Liver (tissue), 9 donors: ENCODE results near the gene AFDN. TPM values are rescaled to one million over a fixed set of nuclear protein-coding genes. Genes with fewer than 3 reads are reported as not detected.

ENCODE experiments used
- DNase-seq: peaks from one replicate; pipeline ENCODE4 v3.0.0-alpha.2; 2017; ENCODE audit warnings: low spot score
- H3K27ac ChIP-seq, 2 donors: one replicate each; pipeline ENCODE4 v1.7.0; 2013; ENCODE audit warnings: inconsistent platforms in 2 of 2, low read length in 2 of 2, control low read depth in 1 of 2, low read depth in 1 of 2, mild to moderate bottlenecking in 1 of 2
- H3K27me3 ChIP-seq, 4 donors: one replicate each; pipeline versions ENCODE4 v1.6.1 to v1.7.0; 2013; ENCODE audit warnings: low read length in 3 of 4, inconsistent platforms in 1 of 4, mild to moderate bottlenecking in 1 of 4, moderate library complexity in 1 of 4; ENCODE audit not compliant: control insufficient read depth in 4 of 4, insufficient read depth in 4 of 4
- H3K36me3 ChIP-seq, 4 donors: one replicate each; pipeline versions ENCODE4 v1.6.1 to v1.7.0; 2013; ENCODE audit warnings: low read length in 3 of 4, mild to moderate bottlenecking in 3 of 4, low read depth in 1 of 4, moderate library complexity in 1 of 4; ENCODE audit not compliant: control insufficient read depth in 4 of 4, insufficient read depth in 3 of 4
- H3K4me1 ChIP-seq, 4 donors: one replicate each; pipeline versions ENCODE4 v1.6.1 to v1.7.0; 2013; ENCODE audit warnings: low read length in 3 of 4, mild to moderate bottlenecking in 3 of 4, moderate library complexity in 1 of 4; ENCODE audit not compliant: control insufficient read depth in 4 of 4, insufficient read depth in 4 of 4
- H3K4me3 ChIP-seq, 3 donors: one replicate each; pipeline versions ENCODE4 v1.6.1 to v1.7.0; 2013; ENCODE audit warnings: low read length in 3 of 3, control low read depth in 1 of 3, low read depth in 1 of 3, mild to moderate bottlenecking in 1 of 3
- H3K9ac ChIP-seq, 2 donors: one replicate each; pipeline ENCODE4 v1.7.0; 2013; ENCODE audit warnings: low read length in 2 of 2, mild to moderate bottlenecking in 2 of 2, moderate library complexity in 2 of 2, control low read depth in 1 of 2, low read depth in 1 of 2
- H3K9me3 ChIP-seq, 4 donors: one replicate each; pipeline versions ENCODE4 v1.6.1 to v1.7.0; 2013; ENCODE audit warnings: low read length in 3 of 4; ENCODE audit not compliant: control insufficient read depth in 4 of 4
- EGR1 ChIP-seq, 2 donors: IDR thresholded peaks; 2 replicates each; pipeline ENCODE4 v1.6.1; 2016 to 2018; ENCODE audit warnings: antibody characterized with exemption in 2 of 2, low read depth in 2 of 2
- FOXA1 ChIP-seq: IDR thresholded peaks from 2 replicates; pipeline ENCODE4 v1.6.1; 2016; ENCODE audit warnings: antibody characterized with exemption
- FOXA2 ChIP-seq: IDR thresholded peaks from 2 replicates; pipeline ENCODE4 v1.6.1; 2016; ENCODE audit warnings: antibody characterized with exemption
- GABPA ChIP-seq, 2 donors: IDR thresholded peaks in 1 of 2; conservative IDR thresholded peaks in 1 of 2; 2 replicates each; pipeline ENCODE4 v1.6.1; 2016; ENCODE audit warnings: antibody characterized with exemption in 2 of 2, mild to moderate bottlenecking in 1 of 2, moderate library complexity in 1 of 2
- HNF4G ChIP-seq: IDR thresholded peaks from 2 replicates; pipeline ENCODE4 v1.6.1; 2016; ENCODE audit warnings: antibody characterized with exemption
- JUND ChIP-seq, 2 donors: IDR thresholded peaks; 2 replicates each; pipeline ENCODE4 v1.6.1; 2016; ENCODE audit warnings: antibody characterized with exemption in 2 of 2
- NR2F2 ChIP-seq: IDR thresholded peaks from 2 replicates; pipeline ENCODE4 v1.6.1; 2016; ENCODE audit warnings: antibody characterized with exemption
- RAD21 ChIP-seq, 2 donors: IDR thresholded peaks; 2 replicates each; pipeline ENCODE4 v1.6.1; 2016; ENCODE audit warnings: antibody characterized with exemption in 2 of 2, mild to moderate bottlenecking in 2 of 2
- RXRA ChIP-seq, 2 donors: IDR thresholded peaks; 2 replicates each; pipeline ENCODE4 v1.6.1; 2017 to 2018; ENCODE audit warnings: antibody characterized with exemption in 2 of 2, mild to moderate bottlenecking in 1 of 2
- SP1 ChIP-seq: IDR thresholded peaks from 2 replicates; pipeline ENCODE4 v1.6.1; 2018; ENCODE audit warnings: antibody characterized with exemption, mild to moderate bottlenecking
- TAF1 ChIP-seq: conservative IDR thresholded peaks from 2 replicates; pipeline ENCODE4 v1.6.1; 2016; ENCODE audit warnings: antibody characterized with exemption, mild to moderate bottlenecking
- WGBS: extraction: QIAGEN DNeasy Blood & Tissue Kit; methylation state at CpG from one replicate; pipeline ENCODE4 v1.1.7; 2013; 5-methylcytosine and 5-hydroxymethylcytosine counted together
- polyA plus RNA-seq, 2 donors: library from polyadenylated mRNA; stranded (reverse) in 1 of 2; unstranded in 1 of 2; fragments of 200-250 nt in 1 of 2; fragments of >200 nt in 1 of 2; fragmentation: Nextera tagmentation in 1 of 2; extraction: Ambion mirVana in 1 of 2; gene quantifications; one replicate each; pipeline versions ENCODE4 v1.2.1 to v1.2.3, GENCODE V29; 2013 to 2015
- total RNA-seq, 2 donors: library from RNA; depleted of rRNA; stranded (reverse); fragments of >200 nt; gene quantifications; one replicate each; pipeline ENCODE4 v1.2.3, GENCODE V29; 2014
- TF ChIP-seq, protein P1 (sequence below): fragments of 150-350 bp; IDR thresholded peaks from 2 replicates; pipeline ENCODE4 v1.5.1; 2017; ENCODE audit warnings: improper control_type of control experiment, low read depth, low read length; ENCODE audit not compliant: missing input control
- TF ChIP-seq, protein P2 (sequence below): IDR thresholded peaks from 2 replicates; pipeline ENCODE4 v1.6.1; 2016; ENCODE audit warnings: antibody characterized with exemption, mild to moderate bottlenecking
- TF ChIP-seq, protein P3 (sequence below): IDR thresholded peaks from 2 replicates; pipeline ENCODE4 v1.6.1; 2016; ENCODE audit warnings: antibody characterized with exemption
- TF ChIP-seq, protein P4 (sequence below): IDR thresholded peaks from 2 replicates; pipeline ENCODE4 v1.6.1; 2016; ENCODE audit warnings: antibody characterized with exemption
- TF ChIP-seq, protein P5 (sequence below): IDR thresholded peaks from 2 replicates; pipeline ENCODE4 v1.6.1; 2016; ENCODE audit warnings: antibody characterized with exemption
- donor health status: healthy.
- donor health status: healthy.
- donor health status: healthy.
- donor health status: healthy.
- donor health status: healthy.

The AFDN gene
- total and polyA plus RNA-seq, 4 donors: 21.3 to 145 (median 29.3) TPM

DNA sequence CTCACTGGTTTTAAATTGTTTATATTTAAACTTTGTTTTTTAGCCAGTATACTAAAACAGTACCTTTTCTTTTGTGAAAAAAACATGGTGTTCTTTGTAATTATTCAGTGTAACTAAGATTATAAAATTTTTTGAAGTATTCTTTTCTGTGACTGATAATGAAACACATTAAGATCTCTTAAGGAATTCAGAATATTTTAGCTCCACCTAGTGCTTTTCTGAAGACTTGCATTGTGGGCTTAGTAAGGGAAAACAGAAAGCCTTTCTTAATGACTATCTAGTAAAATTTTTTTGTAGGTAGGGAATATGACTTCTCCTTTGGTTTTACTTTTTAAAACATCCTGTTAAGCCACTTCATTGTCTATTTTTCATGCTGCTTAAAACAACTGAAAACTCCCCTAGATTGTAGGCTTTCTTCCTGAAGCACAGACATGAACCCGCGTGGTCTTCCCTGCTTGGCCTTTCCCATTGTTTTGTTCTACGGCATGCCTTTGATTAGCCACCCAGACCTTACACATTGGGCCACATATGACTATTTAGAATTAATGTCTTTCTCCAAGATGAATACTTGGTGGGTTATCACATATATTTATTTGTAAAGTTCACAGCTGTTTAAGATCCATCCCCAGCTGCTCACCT lies 72.1 kb downstream of the AFDN start:
- peaks cover 0 to 3% (median 2%) of the 10 kb centered on the region in 4 donors for H3K36me3 ChIP-seq
- peaks cover 0 to 10% (median 6%) of the 10 kb centered on the region in 4 donors for H3K4me1 ChIP-seq
- H3K27me3 ChIP-seq: no peaks in the 10 kb centered on the region
- H3K27ac ChIP-seq: no peak overlapping the region
- H3K9me3 ChIP-seq: no peaks in the 10 kb centered on the region
- H3K9ac ChIP-seq: no peak overlapping the region
- 93% methylated on average over 3 of the region's 3 CpGs for WGBS
- no peak overlapping the region for H3K4me3 ChIP-seq
- TF ChIP-seq, protein P1, sequence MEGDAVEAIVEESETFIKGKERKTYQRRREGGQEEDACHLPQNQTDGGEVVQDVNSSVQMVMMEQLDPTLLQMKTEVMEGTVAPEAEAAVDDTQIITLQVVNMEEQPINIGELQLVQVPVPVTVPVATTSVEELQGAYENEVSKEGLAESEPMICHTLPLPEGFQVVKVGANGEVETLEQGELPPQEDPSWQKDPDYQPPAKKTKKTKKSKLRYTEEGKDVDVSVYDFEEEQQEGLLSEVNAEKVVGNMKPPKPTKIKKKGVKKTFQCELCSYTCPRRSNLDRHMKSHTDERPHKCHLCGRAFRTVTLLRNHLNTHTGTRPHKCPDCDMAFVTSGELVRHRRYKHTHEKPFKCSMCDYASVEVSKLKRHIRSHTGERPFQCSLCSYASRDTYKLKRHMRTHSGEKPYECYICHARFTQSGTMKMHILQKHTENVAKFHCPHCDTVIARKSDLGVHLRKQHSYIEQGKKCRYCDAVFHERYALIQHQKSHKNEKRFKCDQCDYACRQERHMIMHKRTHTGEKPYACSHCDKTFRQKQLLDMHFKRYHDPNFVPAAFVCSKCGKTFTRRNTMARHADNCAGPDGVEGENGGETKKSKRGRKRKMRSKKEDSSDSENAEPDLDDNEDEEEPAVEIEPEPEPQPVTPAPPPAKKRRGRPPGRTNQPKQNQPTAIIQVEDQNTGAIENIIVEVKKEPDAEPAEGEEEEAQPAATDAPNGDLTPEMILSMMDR: peak; percentile 74
- TF ChIP-seq GABPA (IDR thresholded peaks at IDR 0.05 in 1 of 2, conservative IDR thresholded peaks at IDR 0.05 in 1 of 2) (no peak), RAD21 (IDR thresholded peaks at IDR 0.05) (peak; percentile 89 to 90)
- DNase-seq: no peak

DNA sequence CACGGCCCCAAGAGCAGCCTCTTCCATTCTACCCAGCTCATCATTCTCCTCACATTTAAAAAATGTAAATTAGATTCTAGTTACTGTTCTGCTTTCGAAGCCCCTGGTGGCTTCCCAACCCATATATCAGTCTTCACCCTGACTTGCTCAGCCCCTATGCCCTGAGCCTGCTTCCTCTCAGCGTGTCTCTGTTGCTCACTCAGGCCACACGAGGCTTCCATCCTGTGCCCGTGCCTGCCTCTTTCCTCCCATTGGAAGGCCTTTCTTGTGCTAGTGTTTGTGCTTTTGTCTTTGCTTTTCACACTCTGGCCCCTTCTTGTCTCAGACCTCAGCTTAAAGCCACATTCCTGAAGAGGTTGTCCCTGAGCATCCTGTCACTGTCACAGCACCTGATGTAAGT lies 78.1 kb downstream of the AFDN start:
- peaks cover 0 to 10% (median 3%) of the 10 kb centered on the region in 4 donors for H3K36me3 ChIP-seq

More for the DNA sequence above, 78.1 kb downstream of the AFDN start:
- no peak for DNase-seq
- TF ChIP-seq RXRA (IDR thresholded peaks at IDR 0.05): no peak
- no peak for TF ChIP-seq TAF1
- TF ChIP-seq FOXA1: no peak
- TF ChIP-seq RAD21 (IDR thresholded peaks at IDR 0.05): no peak
- TF ChIP-seq NR2F2: no peak
- no peak for TF ChIP-seq FOXA2
- TF ChIP-seq, protein P2, sequence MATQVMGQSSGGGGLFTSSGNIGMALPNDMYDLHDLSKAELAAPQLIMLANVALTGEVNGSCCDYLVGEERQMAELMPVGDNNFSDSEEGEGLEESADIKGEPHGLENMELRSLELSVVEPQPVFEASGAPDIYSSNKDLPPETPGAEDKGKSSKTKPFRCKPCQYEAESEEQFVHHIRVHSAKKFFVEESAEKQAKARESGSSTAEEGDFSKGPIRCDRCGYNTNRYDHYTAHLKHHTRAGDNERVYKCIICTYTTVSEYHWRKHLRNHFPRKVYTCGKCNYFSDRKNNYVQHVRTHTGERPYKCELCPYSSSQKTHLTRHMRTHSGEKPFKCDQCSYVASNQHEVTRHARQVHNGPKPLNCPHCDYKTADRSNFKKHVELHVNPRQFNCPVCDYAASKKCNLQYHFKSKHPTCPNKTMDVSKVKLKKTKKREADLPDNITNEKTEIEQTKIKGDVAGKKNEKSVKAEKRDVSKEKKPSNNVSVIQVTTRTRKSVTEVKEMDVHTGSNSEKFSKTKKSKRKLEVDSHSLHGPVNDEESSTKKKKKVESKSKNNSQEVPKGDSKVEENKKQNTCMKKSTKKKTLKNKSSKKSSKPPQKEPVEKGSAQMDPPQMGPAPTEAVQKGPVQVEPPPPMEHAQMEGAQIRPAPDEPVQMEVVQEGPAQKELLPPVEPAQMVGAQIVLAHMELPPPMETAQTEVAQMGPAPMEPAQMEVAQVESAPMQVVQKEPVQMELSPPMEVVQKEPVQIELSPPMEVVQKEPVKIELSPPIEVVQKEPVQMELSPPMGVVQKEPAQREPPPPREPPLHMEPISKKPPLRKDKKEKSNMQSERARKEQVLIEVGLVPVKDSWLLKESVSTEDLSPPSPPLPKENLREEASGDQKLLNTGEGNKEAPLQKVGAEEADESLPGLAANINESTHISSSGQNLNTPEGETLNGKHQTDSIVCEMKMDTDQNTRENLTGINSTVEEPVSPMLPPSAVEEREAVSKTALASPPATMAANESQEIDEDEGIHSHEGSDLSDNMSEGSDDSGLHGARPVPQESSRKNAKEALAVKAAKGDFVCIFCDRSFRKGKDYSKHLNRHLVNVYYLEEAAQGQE: no peak
- TF ChIP-seq SP1: no peak
- no peak for TF ChIP-seq JUND (IDR thresholded peaks at IDR 0.05)
- TF ChIP-seq, protein P3, sequence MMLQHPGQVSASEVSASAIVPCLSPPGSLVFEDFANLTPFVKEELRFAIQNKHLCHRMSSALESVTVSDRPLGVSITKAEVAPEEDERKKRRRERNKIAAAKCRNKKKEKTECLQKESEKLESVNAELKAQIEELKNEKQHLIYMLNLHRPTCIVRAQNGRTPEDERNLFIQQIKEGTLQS: no peak
- TF ChIP-seq, protein P4, sequence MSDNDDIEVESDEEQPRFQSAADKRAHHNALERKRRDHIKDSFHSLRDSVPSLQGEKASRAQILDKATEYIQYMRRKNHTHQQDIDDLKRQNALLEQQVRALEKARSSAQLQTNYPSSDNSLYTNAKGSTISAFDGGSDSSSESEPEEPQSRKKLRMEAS: no peak
- no peak for TF ChIP-seq HNF4G
- TF ChIP-seq EGR1 (IDR thresholded peaks at IDR 0.05; ENCODE audit: low read depth in 2 of 2): no peak
- TF ChIP-seq GABPA (IDR thresholded peaks at IDR 0.05 in 1 of 2, conservative IDR thresholded peaks at IDR 0.05 in 1 of 2): no peak
- TF ChIP-seq, protein P5, sequence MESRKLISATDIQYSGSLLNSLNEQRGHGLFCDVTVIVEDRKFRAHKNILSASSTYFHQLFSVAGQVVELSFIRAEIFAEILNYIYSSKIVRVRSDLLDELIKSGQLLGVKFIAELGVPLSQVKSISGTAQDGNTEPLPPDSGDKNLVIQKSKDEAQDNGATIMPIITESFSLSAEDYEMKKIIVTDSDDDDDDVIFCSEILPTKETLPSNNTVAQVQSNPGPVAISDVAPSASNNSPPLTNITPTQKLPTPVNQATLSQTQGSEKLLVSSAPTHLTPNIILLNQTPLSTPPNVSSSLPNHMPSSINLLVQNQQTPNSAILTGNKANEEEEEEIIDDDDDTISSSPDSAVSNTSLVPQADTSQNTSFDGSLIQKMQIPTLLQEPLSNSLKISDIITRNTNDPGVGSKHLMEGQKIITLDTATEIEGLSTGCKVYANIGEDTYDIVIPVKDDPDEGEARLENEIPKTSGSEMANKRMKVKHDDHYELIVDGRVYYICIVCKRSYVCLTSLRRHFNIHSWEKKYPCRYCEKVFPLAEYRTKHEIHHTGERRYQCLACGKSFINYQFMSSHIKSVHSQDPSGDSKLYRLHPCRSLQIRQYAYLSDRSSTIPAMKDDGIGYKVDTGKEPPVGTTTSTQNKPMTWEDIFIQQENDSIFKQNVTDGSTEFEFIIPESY: no peak
- H3K4me3 ChIP-seq: no peak overlapping the region
- peaks cover 0 to 26% (median 11%) of the 10 kb centered on the region in 4 donors for H3K4me1 ChIP-seq
- H3K27ac ChIP-seq: no peak overlapping the region
- 87% methylated on average over 5 of the region's 5 CpGs for WGBS
- H3K27me3 ChIP-seq: no peaks in the 10 kb centered on the region
- no peak overlapping the region for H3K9ac ChIP-seq
- no peaks in the 10 kb centered on the region for H3K9me3 ChIP-seq
